WTC11 (cell line): Measurements from ENCODE around the gene SRGAP1. TPM values are rescaled to one million over a fixed set of nuclear protein-coding genes. Genes with fewer than 3 reads are reported as not detected.

Source experiments
- ATAC-seq: fragments of 200-7000 bp; cut with Tn5 transposase; 2 replicates; pipeline ENCODE4 v1.10.0; 2021; ENCODE audit warnings: mild to moderate bottlenecking, moderate library complexity
- CTCF ChIA-PET: fragments of 300-600 bp; sonication (Branson Sonifier 250); formaldehyde crosslinking; loops from one replicate; lab custom pipeline; 2021; ENCODE audit warnings: antibody characterized with exemption; lab: Charles Lee
- POLR2A ChIA-PET: fragments of 350-600 bp; sonication (Branson Sonifier 250); formaldehyde crosslinking; loops from one replicate; lab custom pipeline; 2021; ENCODE audit warnings: antibody characterized with exemption; lab: Charles Lee
- DNase-seq: peaks from one replicate; pipeline ENCODE4 v3.0.0; 2021; ENCODE audit warnings: low spot score
- H3K27ac Mint-ChIP-seq: 2 replicates; pipeline ENCODE4 v1.8.0; 2021; ENCODE audit warnings: mixed read lengths
- H3K27me3 Mint-ChIP-seq: 2 replicates; pipeline ENCODE4 v1.8.0; 2021; ENCODE audit warnings: low read depth, mild to moderate bottlenecking, moderate library complexity, mixed read lengths
- H3K36me3 Mint-ChIP-seq: 2 replicates; pipeline ENCODE4 v1.8.0; 2021; ENCODE audit warnings: mixed read lengths
- H3K4me1 Mint-ChIP-seq: 2 replicates; pipeline ENCODE4 v1.8.0; 2022; ENCODE audit warnings: mixed read lengths
- H3K4me3 Mint-ChIP-seq: 2 replicates; pipeline ENCODE4 v1.8.0; 2021; ENCODE audit warnings: mild to moderate bottlenecking, moderate library complexity, mixed read lengths
- H3K9me3 Mint-ChIP-seq: 2 replicates; pipeline ENCODE4 v1.8.0; 2021; ENCODE audit warnings: mixed read lengths
- ATF1 ChIP-seq: sonication (generic); formaldehyde crosslinking; IDR thresholded peaks from 2 replicates; pipeline ENCODE4 v1.8.1; 2023; ENCODE audit warnings: mild to moderate bottlenecking, moderate library complexity, missing genetic modification reagents
- CREB1 ChIP-seq: sonication (generic); formaldehyde crosslinking; IDR thresholded peaks from 2 replicates; pipeline ENCODE4 v1.8.0; 2023; ENCODE audit warnings: mild to moderate bottlenecking, missing genetic modification reagents
- CREM ChIP-seq: sonication (generic); formaldehyde crosslinking; IDR thresholded peaks from 2 replicates; pipeline ENCODE4 v1.8.1; 2022; ENCODE audit warnings: mild to moderate bottlenecking, missing genetic modification reagents, moderate library complexity
- FOXK1 ChIP-seq: sonication (generic); formaldehyde crosslinking; IDR thresholded peaks from 2 replicates; pipeline ENCODE4 v1.8.0; 2022; ENCODE audit warnings: mild to moderate bottlenecking, moderate library complexity, missing genetic modification reagents
- FOXP4 ChIP-seq: sonication (generic); formaldehyde crosslinking; IDR thresholded peaks from 2 replicates; pipeline ENCODE4 v1.8.0; 2022; ENCODE audit warnings: mild to moderate bottlenecking, missing genetic modification reagents
- GRHL2 ChIP-seq: fragments of 250-450 bp; sonication (Bioruptor Pico); IDR thresholded peaks from 2 replicates; pipeline ENCODE4 v1.8.0; 2022; ENCODE audit warnings: mild to moderate bottlenecking, moderate library complexity; ENCODE audit not compliant: insufficient replicate concordance, severe bottlenecking
- JUN ChIP-seq: sonication (generic); formaldehyde crosslinking; IDR thresholded peaks from 2 replicates; pipeline ENCODE4 v1.8.0; 2023; ENCODE audit warnings: mild to moderate bottlenecking, missing genetic modification reagents
- MAX ChIP-seq: sonication (generic); formaldehyde crosslinking; IDR thresholded peaks from 2 replicates; pipeline ENCODE4 v1.8.0; 2022; ENCODE audit warnings: mild to moderate bottlenecking, missing genetic modification reagents
- NFYB ChIP-seq: sonication (generic); formaldehyde crosslinking; conservative IDR thresholded peaks from 2 replicates; pipeline ENCODE4 v1.8.0; 2022; ENCODE audit warnings: low read depth, missing genetic modification reagents
- NR3C1 ChIP-seq: sonication (generic); formaldehyde crosslinking; conservative IDR thresholded peaks from 2 replicates; pipeline ENCODE4 v1.8.1; 2023; ENCODE audit warnings: low read depth, mild to moderate bottlenecking, missing genetic modification reagents
- RELA ChIP-seq: sonication (generic); formaldehyde crosslinking; IDR thresholded peaks from 2 replicates; pipeline ENCODE4 v1.8.1; 2022; ENCODE audit warnings: missing genetic modification reagents, mild to moderate bottlenecking, borderline replicate concordance
- SMAD4 ChIP-seq: sonication (generic); formaldehyde crosslinking; IDR thresholded peaks from 2 replicates; pipeline ENCODE4 v1.8.0; 2022; ENCODE audit warnings: mild to moderate bottlenecking, missing genetic modification reagents
- TCF7 ChIP-seq: sonication (generic); formaldehyde crosslinking; IDR thresholded peaks from 2 replicates; pipeline ENCODE4 v1.8.0; 2022; ENCODE audit warnings: mild to moderate bottlenecking, low read depth, missing genetic modification reagents, moderate library complexity
- TEAD4 ChIP-seq: sonication (generic); formaldehyde crosslinking; IDR thresholded peaks from 2 replicates; pipeline ENCODE4 v1.8.0; 2022; ENCODE audit warnings: mild to moderate bottlenecking, missing genetic modification reagents
- TP53 ChIP-seq: sonication (generic); formaldehyde crosslinking; IDR thresholded peaks from 2 replicates; pipeline ENCODE4 v1.8.1; 2023; ENCODE audit warnings: mild to moderate bottlenecking, missing genetic modification reagents
- USF2 ChIP-seq: sonication (generic); formaldehyde crosslinking; IDR thresholded peaks from 2 replicates; pipeline ENCODE4 v1.8.1; 2023; ENCODE audit warnings: mild to moderate bottlenecking, missing genetic modification reagents, moderate library complexity
- ZNF263 ChIP-seq: sonication (generic); formaldehyde crosslinking; IDR thresholded peaks from 2 replicates; pipeline ENCODE4 v1.8.1; 2022; ENCODE audit warnings: low read depth, mild to moderate bottlenecking, moderate library complexity, missing genetic modification reagents
- total RNA-seq: library from RNA; stranded (reverse); gene quantifications from 3 replicates; pipeline ENCODE4 v1.2.3, GENCODE V29; 2021
- TF ChIP-seq, protein P1 (sequence below): sonication (generic); formaldehyde crosslinking; IDR thresholded peaks from 2 replicates; pipeline ENCODE4 v1.8.0; 2023; ENCODE audit warnings: missing genetic modification reagents, mild to moderate bottlenecking, borderline replicate concordance
- TF ChIP-seq, protein P2 (sequence below): fragments of 250-450 bp; sonication (Bioruptor Pico); IDR thresholded peaks from 2 replicates; pipeline ENCODE4 v2.1.2; 2022; ENCODE audit warnings: mild to moderate bottlenecking, moderate library complexity
- TF ChIP-seq, protein P3 (sequence below): sonication (generic); formaldehyde crosslinking; conservative IDR thresholded peaks from 2 replicates; pipeline ENCODE4 v1.8.1; 2022; ENCODE audit warnings: mild to moderate bottlenecking, missing genetic modification reagents
- TF ChIP-seq, protein P4 (sequence below): sonication (generic); formaldehyde crosslinking; IDR thresholded peaks from 2 replicates; pipeline ENCODE4 v1.8.1; 2023; ENCODE audit warnings: mild to moderate bottlenecking, missing genetic modification reagents

SRGAP1 gene
- total RNA-seq, 1 experiment from 2014 or later, result 10.3 TPM

- TF ChIP-seq, protein P1, sequence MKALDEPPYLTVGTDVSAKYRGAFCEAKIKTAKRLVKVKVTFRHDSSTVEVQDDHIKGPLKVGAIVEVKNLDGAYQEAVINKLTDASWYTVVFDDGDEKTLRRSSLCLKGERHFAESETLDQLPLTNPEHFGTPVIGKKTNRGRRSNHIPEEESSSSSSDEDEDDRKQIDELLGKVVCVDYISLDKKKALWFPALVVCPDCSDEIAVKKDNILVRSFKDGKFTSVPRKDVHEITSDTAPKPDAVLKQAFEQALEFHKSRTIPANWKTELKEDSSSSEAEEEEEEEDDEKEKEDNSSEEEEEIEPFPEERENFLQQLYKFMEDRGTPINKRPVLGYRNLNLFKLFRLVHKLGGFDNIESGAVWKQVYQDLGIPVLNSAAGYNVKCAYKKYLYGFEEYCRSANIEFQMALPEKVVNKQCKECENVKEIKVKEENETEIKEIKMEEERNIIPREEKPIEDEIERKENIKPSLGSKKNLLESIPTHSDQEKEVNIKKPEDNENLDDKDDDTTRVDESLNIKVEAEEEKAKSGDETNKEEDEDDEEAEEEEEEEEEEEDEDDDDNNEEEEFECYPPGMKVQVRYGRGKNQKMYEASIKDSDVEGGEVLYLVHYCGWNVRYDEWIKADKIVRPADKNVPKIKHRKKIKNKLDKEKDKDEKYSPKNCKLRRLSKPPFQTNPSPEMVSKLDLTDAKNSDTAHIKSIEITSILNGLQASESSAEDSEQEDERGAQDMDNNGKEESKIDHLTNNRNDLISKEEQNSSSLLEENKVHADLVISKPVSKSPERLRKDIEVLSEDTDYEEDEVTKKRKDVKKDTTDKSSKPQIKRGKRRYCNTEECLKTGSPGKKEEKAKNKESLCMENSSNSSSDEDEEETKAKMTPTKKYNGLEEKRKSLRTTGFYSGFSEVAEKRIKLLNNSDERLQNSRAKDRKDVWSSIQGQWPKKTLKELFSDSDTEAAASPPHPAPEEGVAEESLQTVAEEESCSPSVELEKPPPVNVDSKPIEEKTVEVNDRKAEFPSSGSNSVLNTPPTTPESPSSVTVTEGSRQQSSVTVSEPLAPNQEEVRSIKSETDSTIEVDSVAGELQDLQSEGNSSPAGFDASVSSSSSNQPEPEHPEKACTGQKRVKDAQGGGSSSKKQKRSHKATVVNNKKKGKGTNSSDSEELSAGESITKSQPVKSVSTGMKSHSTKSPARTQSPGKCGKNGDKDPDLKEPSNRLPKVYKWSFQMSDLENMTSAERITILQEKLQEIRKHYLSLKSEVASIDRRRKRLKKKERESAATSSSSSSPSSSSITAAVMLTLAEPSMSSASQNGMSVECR, result no peak
- TF ChIP-seq FOXK1 (no peak), NR3C1 (CRISPR knock-in tag) (no peak)
Observed at GRCh38 chr12:63928305-63928704, 83.8 kb downstream of the SRGAP1 start (continued).

DNA sequence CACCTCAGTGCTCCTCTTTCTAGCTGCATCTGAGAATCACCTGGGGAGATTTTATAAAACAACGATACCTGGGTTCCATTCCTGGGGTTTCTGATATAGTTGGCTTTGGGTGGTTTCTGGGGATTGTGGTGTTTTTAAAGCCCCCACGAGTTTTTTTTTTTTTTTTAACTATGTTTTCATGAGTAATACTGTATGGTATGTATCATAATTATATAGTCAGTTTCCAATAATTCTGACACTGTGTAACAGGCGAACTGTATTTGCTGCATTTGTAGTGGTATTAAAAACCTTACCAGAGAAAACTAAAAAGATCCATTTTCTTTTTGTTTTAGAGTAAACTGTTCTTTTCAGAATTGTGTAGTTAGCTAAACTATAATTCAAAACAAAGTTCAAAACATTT lies 84.9 kb downstream of the SRGAP1 start:
- CTCF ChIA-PET, result no interaction called here
- no peak for DNase-seq
- Mint-ChIP-seq H3K4me3 (no peak overlapping the region), H3K27me3 (no peaks in the 10 kb centered on the region; the same call in 1 of the 2 replicates), H3K4me1 (peaks cover 27% of the 10 kb centered on the region), H3K36me3 (peaks cover 5% of the 10 kb centered on the region), H3K9me3 (peaks cover 11% of the 10 kb centered on the region)
- ATAC-seq, result no peak
- TF ChIP-seq USF2 (CRISPR knock-in tag) (no peak), MAX (CRISPR knock-in tag) (no peak), NFYB (CRISPR knock-in tag) (no peak), CREM (CRISPR knock-in tag) (no peak), CREB1 (CRISPR knock-in tag) (no peak), FOXK1 (no peak), ATF1 (CRISPR knock-in tag) (no peak), TCF7 (no peak), SMAD4 (no peak)
- TF ChIP-seq, protein P2, sequence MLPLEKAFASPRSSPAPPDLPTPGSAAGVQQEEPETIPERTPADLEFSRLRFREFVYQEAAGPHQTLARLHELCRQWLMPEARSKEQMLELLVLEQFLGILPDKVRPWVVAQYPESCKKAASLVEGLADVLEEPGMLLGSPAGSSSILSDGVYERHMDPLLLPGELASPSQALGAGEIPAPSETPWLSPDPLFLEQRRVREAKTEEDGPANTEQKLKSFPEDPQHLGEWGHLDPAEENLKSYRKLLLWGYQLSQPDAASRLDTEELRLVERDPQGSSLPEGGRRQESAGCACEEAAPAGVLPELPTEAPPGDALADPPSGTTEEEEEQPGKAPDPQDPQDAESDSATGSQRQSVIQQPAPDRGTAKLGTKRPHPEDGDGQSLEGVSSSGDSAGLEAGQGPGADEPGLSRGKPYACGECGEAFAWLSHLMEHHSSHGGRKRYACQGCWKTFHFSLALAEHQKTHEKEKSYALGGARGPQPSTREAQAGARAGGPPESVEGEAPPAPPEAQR, result no peak
- TF ChIP-seq, all 79 proteins: peak for 0
- POLR2A ChIA-PET, result interaction anchor here (0.7 kb wide), 1 partner anchor 85 kb away, joined by 3 read pairs; the partner anchor contains the start of gene SRGAP1
- H3K27ac Mint-ChIP-seq, result 0 out of 2 replicates have a peak overlapping the region, but pooled peaks have one; percentile 12

DNA sequence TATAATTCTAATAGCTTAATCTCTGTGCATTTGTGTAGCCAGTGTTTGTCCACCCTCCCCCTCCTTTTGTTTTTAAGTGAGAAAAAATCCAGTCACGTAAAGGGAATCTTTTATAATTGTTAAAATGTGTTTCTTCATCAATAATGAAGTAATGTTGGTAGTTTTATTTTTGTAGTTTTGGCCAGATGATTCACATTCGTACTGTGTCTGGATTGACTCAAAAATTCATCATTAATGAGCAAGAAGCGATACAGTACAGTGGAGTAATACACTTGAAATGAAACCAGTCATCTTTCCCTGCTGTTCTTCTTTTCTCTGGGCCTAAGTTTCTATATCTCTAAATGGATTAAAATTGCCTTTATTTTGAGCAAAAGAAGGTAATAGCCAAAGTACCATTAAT lies 86.5 kb downstream of the SRGAP1 start:
- H3K9me3 Mint-ChIP-seq, result peaks cover 11% of the 10 kb centered on the region
- no peak overlapping the region for H3K27ac Mint-ChIP-seq
- H3K4me3 Mint-ChIP-seq, result no peak overlapping the region
- H3K36me3 Mint-ChIP-seq, result peaks cover 5% of the 10 kb centered on the region
- H3K4me1 Mint-ChIP-seq, result peaks cover 20% of the 10 kb centered on the region
- CTCF ChIA-PET, result no interaction called here
- no peaks in the 10 kb centered on the region; the same call in 1 of the 2 replicates for H3K27me3 Mint-ChIP-seq
- no peak for ATAC-seq
- no peak for DNase-seq
- POLR2A ChIA-PET, result no interaction called here
- no peak for TF ChIP-seq RELA (CRISPR knock-in tag)
- no peak for TF ChIP-seq TP53
- no peak for TF ChIP-seq ZNF263 (CRISPR knock-in tag)
- TF ChIP-seq JUN (CRISPR knock-in tag), result no peak
- TF ChIP-seq FOXP4, result no peak
- no peak for TF ChIP-seq USF2 (CRISPR knock-in tag)
- TF ChIP-seq, protein P3, sequence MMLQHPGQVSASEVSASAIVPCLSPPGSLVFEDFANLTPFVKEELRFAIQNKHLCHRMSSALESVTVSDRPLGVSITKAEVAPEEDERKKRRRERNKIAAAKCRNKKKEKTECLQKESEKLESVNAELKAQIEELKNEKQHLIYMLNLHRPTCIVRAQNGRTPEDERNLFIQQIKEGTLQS (CRISPR knock-in tag), result no peak
- TF ChIP-seq TEAD4 (CRISPR knock-in tag), result no peak
- TF ChIP-seq GRHL2 (CRISPR knock-in tag), result no peak
- TF ChIP-seq, protein P4, sequence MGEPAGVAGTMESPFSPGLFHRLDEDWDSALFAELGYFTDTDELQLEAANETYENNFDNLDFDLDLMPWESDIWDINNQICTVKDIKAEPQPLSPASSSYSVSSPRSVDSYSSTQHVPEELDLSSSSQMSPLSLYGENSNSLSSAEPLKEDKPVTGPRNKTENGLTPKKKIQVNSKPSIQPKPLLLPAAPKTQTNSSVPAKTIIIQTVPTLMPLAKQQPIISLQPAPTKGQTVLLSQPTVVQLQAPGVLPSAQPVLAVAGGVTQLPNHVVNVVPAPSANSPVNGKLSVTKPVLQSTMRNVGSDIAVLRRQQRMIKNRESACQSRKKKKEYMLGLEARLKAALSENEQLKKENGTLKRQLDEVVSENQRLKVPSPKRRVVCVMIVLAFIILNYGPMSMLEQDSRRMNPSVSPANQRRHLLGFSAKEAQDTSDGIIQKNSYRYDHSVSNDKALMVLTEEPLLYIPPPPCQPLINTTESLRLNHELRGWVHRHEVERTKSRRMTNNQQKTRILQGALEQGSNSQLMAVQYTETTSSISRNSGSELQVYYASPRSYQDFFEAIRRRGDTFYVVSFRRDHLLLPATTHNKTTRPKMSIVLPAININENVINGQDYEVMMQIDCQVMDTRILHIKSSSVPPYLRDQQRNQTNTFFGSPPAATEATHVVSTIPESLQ (CRISPR knock-in tag), result no peak
- no peak for TF ChIP-seq MAX (CRISPR knock-in tag)
